Measurements from ENCODE around the gene PNRC2. TPM values are rescaled to one million over a fixed set of nuclear protein-coding genes. Genes with fewer than 3 reads are reported as not detected.

The PNRC2 gene
- polyA plus RNA-seq, 3 donors: 71.7 to 89.7 (median 71.7) TPM

GRCh38 chr1:23924601-23925000, 35.0 kb upstream of the PNRC2 start:
- H3K4me1 Mint-ChIP-seq: peaks cover 11% of the 10 kb centered on the region
- Histone ChIP-seq H4K20me1 (ENCODE audit: insufficient read depth, low read length) (no peaks in the 10 kb centered on the region), H3K4me2 (replicated peaks; ENCODE audit: extremely low read depth, low read length, poor library complexity, severe bottlenecking) (no peak overlapping the region), H3K9ac (ENCODE audit: insufficient read depth, low read length, poor library complexity, severe bottlenecking) (no peak overlapping the region), H2AFZ (ENCODE audit: insufficient read depth, low read depth, low read length, poor library complexity, severe bottlenecking) (no peak overlapping the region), H3K79me2 (ENCODE audit: insufficient read depth, low read length) (no peaks in the 10 kb centered on the region), H3K27ac (ENCODE audit: low read depth in 1 of 2, low read length in 2 of 2) (no peak overlapping the region), H3K4me3 (replicated peaks in 1 of 3; ENCODE audit: low read depth in 2 of 3, low read length in 3 of 3) (no peak overlapping the region), H3K9me3 (replicated peaks in 1 of 2; ENCODE audit: control insufficient read depth in 1 of 2, insufficient read depth in 1 of 2, low read length in 2 of 2) (no peaks in the 10 kb centered on the region), H3K27me3 (ENCODE audit: control insufficient read depth in 2 of 2, insufficient read depth in 2 of 2, low read length in 2 of 2) (no peaks in the 10 kb centered on the region), H3K36me3 (replicated peaks in 1 of 2; ENCODE audit: control insufficient read depth in 1 of 2, insufficient read depth in 2 of 2, low read length in 2 of 2) (no peaks in the 10 kb centered on the region), H3K4me1 (ENCODE audit: control insufficient read depth in 1 of 2, insufficient read depth in 2 of 2, low read length in 2 of 2) (peaks cover 8 to 10% of the 10 kb centered on the region in 2 donors)
- WGBS (ENCODE audit: insufficient coverage): 97% methylated on average over 6 of the region's 11 CpGs
- intact Hi-C loops (cut with micrococcal nuclease): loop anchor here in 1 of 2 donors (5.0 kb wide), 1 partner anchor 152 kb away; no protein-coding TSS in a partner anchor
- no peaks in the 10 kb centered on the region for H3K36me3 Mint-ChIP-seq
- no peak for DNase-seq
- H3K27ac Mint-ChIP-seq: peak overlapping the region in 1 of 7 donors; percentile 35
- no peak overlapping the region for H3K4me3 Mint-ChIP-seq
- peaks cover 0 to under 1% (median under 1%) of the 10 kb centered on the region in 3 donors for H3K27me3 Mint-ChIP-seq (ENCODE audit: low read depth in 3 of 3)
- TF ChIP-seq, protein P1, sequence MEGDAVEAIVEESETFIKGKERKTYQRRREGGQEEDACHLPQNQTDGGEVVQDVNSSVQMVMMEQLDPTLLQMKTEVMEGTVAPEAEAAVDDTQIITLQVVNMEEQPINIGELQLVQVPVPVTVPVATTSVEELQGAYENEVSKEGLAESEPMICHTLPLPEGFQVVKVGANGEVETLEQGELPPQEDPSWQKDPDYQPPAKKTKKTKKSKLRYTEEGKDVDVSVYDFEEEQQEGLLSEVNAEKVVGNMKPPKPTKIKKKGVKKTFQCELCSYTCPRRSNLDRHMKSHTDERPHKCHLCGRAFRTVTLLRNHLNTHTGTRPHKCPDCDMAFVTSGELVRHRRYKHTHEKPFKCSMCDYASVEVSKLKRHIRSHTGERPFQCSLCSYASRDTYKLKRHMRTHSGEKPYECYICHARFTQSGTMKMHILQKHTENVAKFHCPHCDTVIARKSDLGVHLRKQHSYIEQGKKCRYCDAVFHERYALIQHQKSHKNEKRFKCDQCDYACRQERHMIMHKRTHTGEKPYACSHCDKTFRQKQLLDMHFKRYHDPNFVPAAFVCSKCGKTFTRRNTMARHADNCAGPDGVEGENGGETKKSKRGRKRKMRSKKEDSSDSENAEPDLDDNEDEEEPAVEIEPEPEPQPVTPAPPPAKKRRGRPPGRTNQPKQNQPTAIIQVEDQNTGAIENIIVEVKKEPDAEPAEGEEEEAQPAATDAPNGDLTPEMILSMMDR (IDR thresholded peaks at IDR 0.05): no peak
- peaks cover 0 to 1% (median 0%) of the 10 kb centered on the region in 7 donors for H3K9me3 Mint-ChIP-seq

- Histone ChIP-seq H2AFZ (ENCODE audit: insufficient read depth, low read depth, low read length, poor library complexity, severe bottlenecking) (no peak overlapping the region), H3K4me1 (ENCODE audit: control insufficient read depth in 1 of 2, insufficient read depth in 2 of 2, low read length in 2 of 2) (peaks cover 1 to 3% of the 10 kb centered on the region in 2 donors), H3K4me3 (replicated peaks in 1 of 3; ENCODE audit: low read depth in 2 of 3, low read length in 3 of 3) (no peak overlapping the region), H3K9me3 (replicated peaks in 1 of 2; ENCODE audit: control insufficient read depth in 1 of 2, insufficient read depth in 1 of 2, low read length in 2 of 2) (no peaks in the 10 kb centered on the region), H3K9ac (ENCODE audit: insufficient read depth, low read length, poor library complexity, severe bottlenecking) (no peak overlapping the region), H3K4me2 (replicated peaks; ENCODE audit: extremely low read depth, low read length, poor library complexity, severe bottlenecking) (no peak overlapping the region), H3K27me3 (ENCODE audit: control insufficient read depth in 2 of 2, insufficient read depth in 2 of 2, low read length in 2 of 2) (no peaks in the 10 kb centered on the region), H3K27ac (ENCODE audit: low read depth in 1 of 2, low read length in 2 of 2) (no peak overlapping the region), H3K79me2 (ENCODE audit: insufficient read depth, low read length) (no peaks in the 10 kb centered on the region), H3K36me3 (replicated peaks in 1 of 2; ENCODE audit: control insufficient read depth in 1 of 2, insufficient read depth in 2 of 2, low read length in 2 of 2) (no peaks in the 10 kb centered on the region), H4K20me1 (ENCODE audit: insufficient read depth, low read length) (no peaks in the 10 kb centered on the region)
- Mint-ChIP-seq H3K4me1 (peaks cover 4% of the 10 kb centered on the region), H3K27ac (no peak overlapping the region), H3K36me3 (no peaks in the 10 kb centered on the region), H3K27me3 (ENCODE audit: low read depth in 3 of 3) (peaks cover 0 to 2% (median 1%) of the 10 kb centered on the region in 3 donors), H3K9me3 (peaks cover 0 to 1% (median 0%) of the 10 kb centered on the region in 7 donors), H3K4me3 (no peak overlapping the region)
- TF ChIP-seq, protein P1 (IDR thresholded peaks at IDR 0.05): no peak
- 100% methylated on average over 2 of the region's 3 CpGs for WGBS (ENCODE audit: insufficient coverage)
- intact Hi-C loops (cut with micrococcal nuclease): no loop called here
- no peak for DNase-seq
Measured at GRCh38 chr1:23925279-23925678, 34.3 kb upstream of the PNRC2 start.

All from CD14-positive monocyte (primary cell).